HepG2 (cell line): ENCODE data around the gene PFDN2. TPM values are rescaled to one million over a fixed set of nuclear protein-coding genes. Genes with fewer than 3 reads are reported as not detected.

Experiments
- CEBPZ ChIP-seq: IDR thresholded peaks from 2 replicates; pipeline ENCODE4 v1.6.1; 2012; ENCODE audit warnings: low read length, improper control_type of control experiment
- EEA1 ChIP-seq: sonication (generic); formaldehyde crosslinking; IDR thresholded peaks from 2 replicates; pipeline ENCODE4 v1.5.1; 2020; ENCODE audit warnings: mild to moderate bottlenecking, missing genetic modification reagents, borderline replicate concordance
- ELF1 ChIP-seq: sonication (generic); formaldehyde crosslinking; IDR thresholded peaks from 2 replicates; pipeline ENCODE4 v1.4.0; 2020; ENCODE audit warnings: missing genetic modification reagents
- ETV6 ChIP-seq: sonication (generic); formaldehyde crosslinking; conservative IDR thresholded peaks from 2 replicates; pipeline ENCODE4 v1.4.0; 2020; ENCODE audit warnings: missing genetic modification reagents
- IRF1 ChIP-seq: sonication (generic); formaldehyde crosslinking; IDR thresholded peaks from 2 replicates; pipeline ENCODE4 v1.4.0; 2020; ENCODE audit warnings: low read depth, mild to moderate bottlenecking, missing genetic modification reagents
- ISX ChIP-seq: sonication (generic); formaldehyde crosslinking; conservative IDR thresholded peaks from 2 replicates; pipeline ENCODE4 v1.5.0; 2020; ENCODE audit warnings: missing genetic modification reagents
- LBX2 ChIP-seq: sonication (generic); formaldehyde crosslinking; IDR thresholded peaks from 2 replicates; pipeline ENCODE4 v1.5.0; 2020; ENCODE audit warnings: missing genetic modification reagents, mild to moderate bottlenecking, borderline replicate concordance
- MYNN ChIP-seq: sonication (generic); formaldehyde crosslinking; IDR thresholded peaks from 2 replicates; pipeline ENCODE4 v1.4.0; 2020; ENCODE audit warnings: mild to moderate bottlenecking, low read depth, missing genetic modification reagents
- SIN3A ChIP-seq: IDR thresholded peaks from 2 replicates; pipeline ENCODE4 v1.6.1; 2011; ENCODE audit warnings: low read depth, mild to moderate bottlenecking, control low read depth, low read length, borderline replicate concordance
- ZNF296 ChIP-seq: sonication (generic); formaldehyde crosslinking; conservative IDR thresholded peaks from 2 replicates; pipeline ENCODE4 v1.5.0; 2020; ENCODE audit warnings: mild to moderate bottlenecking, missing genetic modification reagents
- ZNF329 ChIP-seq: sonication (generic); formaldehyde crosslinking; IDR thresholded peaks from 2 replicates; pipeline ENCODE4 v1.9.0; 2021; ENCODE audit warnings: low read depth, mild to moderate bottlenecking, missing genetic modification reagents
- ZNF337 ChIP-seq: sonication (generic); formaldehyde crosslinking; IDR thresholded peaks from 2 replicates; pipeline ENCODE4 v1.5.1; 2020; ENCODE audit warnings: missing genetic modification reagents, low read depth, mild to moderate bottlenecking, borderline replicate concordance
- ZNF362 ChIP-seq: sonication (generic); formaldehyde crosslinking; IDR thresholded peaks from 2 replicates; pipeline ENCODE4 v1.4.0; 2020; ENCODE audit warnings: missing genetic modification reagents, mild to moderate bottlenecking, borderline replicate concordance
- ZNF746 ChIP-seq: sonication (generic); formaldehyde crosslinking; IDR thresholded peaks from 2 replicates; pipeline ENCODE4 v1.8.0; 2022; ENCODE audit warnings: mild to moderate bottlenecking, missing genetic modification reagents
- polyA plus RNA-seq, 8 experiments: library from polyadenylated mRNA; depleted of rRNA in 3 of 8; stranded (reverse) in 7 of 8; unstranded in 1 of 8; fragments of >200 nt; fragmentation: Illumina TruSeq in 4 of 8; extraction: Trizol in 4 of 8; gene quantifications; 2 replicates each; pipeline versions ENCODE4 v1.2.1 to v1.2.3, GENCODE V29; 2011 to 2016; ENCODE audit warnings: low read depth in 4 of 8, missing spikeins in 1 of 8, mixed read lengths in 1 of 8; ENCODE audit not compliant: insufficient read depth in 1 of 8
- total RNA-seq, 5 experiments: library from RNA; depleted of rRNA; stranded (reverse); fragments of >200 nt; fragmentation: Illumina TruSeq; extraction: Trizol; gene quantifications; 2 replicates each; pipeline ENCODE4 v1.2.3, GENCODE V29; 2016; ENCODE audit warnings: low read depth in 1 of 5

The PFDN2 gene
- total and polyA plus RNA-seq, 2 of the 13 experiments (the other 11 are each of a cell fraction or from before 2014, with no cell fraction given), result 62.6 to 63.6 TPM

GRCh38 chr1:161165742-161166668 lies 48.2 kb upstream of the PFDN2 start, which contains the start of gene PPOX (continued):
- no peak for TF ChIP-seq CEBPZ
- no peak for TF ChIP-seq MYNN (CRISPR knock-in tag)
- 0 out of 2 replicates have a peak, but pooled peaks have one; percentile 43 for TF ChIP-seq ZNF746 (CRISPR knock-in tag)
- peak; percentile 73; the same call in 1 of the 2 replicates for TF ChIP-seq SIN3A
- TF ChIP-seq ELF1 (CRISPR knock-in tag), result no peak
- no peak for TF ChIP-seq ZNF337 (CRISPR knock-in tag)
- TF ChIP-seq ISX, result no peak; the same call in 1 of the 2 replicates
- TF ChIP-seq EEA1, result no peak
- TF ChIP-seq IRF1 (CRISPR knock-in tag), result no peak
- 0 out of 2 replicates have a peak, but pooled peaks have one; percentile 22 for TF ChIP-seq LBX2 (CRISPR knock-in tag)
- TF ChIP-seq ZNF362, result no peak
- TF ChIP-seq ZNF329 (CRISPR knock-in tag), result peak; percentile 47; the same call in 1 of the 2 replicates
- no peak for TF ChIP-seq ETV6 (CRISPR knock-in tag)
- no peak for TF ChIP-seq ZNF296 (CRISPR knock-in tag)
